H7 (cell line): Measurements from ENCODE around the gene OPN5. TPM values are rescaled to one million over a fixed set of nuclear protein-coding genes. Genes with fewer than 3 reads are reported as not detected.
A peak's percentile ranks its signal among the peaks of the same experiment; 100 is the strongest.

Experiments
- DNase-seq: peaks from one replicate; pipeline ENCODE4 v3.0.0; 2012
- H3K27me3 ChIP-seq: 2 replicates; pipeline ENCODE4 v1.6.0; 2011; ENCODE audit warnings: mild to moderate bottlenecking, low read length; ENCODE audit not compliant: control insufficient read depth, insufficient read depth
- H3K36me3 ChIP-seq: replicated peaks from 2 replicates; pipeline ENCODE4 v1.5.1; 2011; ENCODE audit warnings: low read length; ENCODE audit not compliant: control insufficient read depth, insufficient read depth
- H3K4me3 ChIP-seq: 2 replicates; pipeline ENCODE4 v1.5.1; 2011; ENCODE audit warnings: low read depth, mild to moderate bottlenecking, control low read depth, low read length, moderate library complexity; ENCODE audit not compliant: insufficient read depth
- total RNA-seq: library from RNA; depleted of rRNA; stranded (reverse); fragments of >200 nt; shearing (Covaris generic); gene quantifications from 2 replicates; pipeline ENCODE4 v1.2.3, GENCODE V29; 2014

The OPN5 gene
- total RNA-seq, 1 experiment from 2014 or later, result not detected

DNA sequence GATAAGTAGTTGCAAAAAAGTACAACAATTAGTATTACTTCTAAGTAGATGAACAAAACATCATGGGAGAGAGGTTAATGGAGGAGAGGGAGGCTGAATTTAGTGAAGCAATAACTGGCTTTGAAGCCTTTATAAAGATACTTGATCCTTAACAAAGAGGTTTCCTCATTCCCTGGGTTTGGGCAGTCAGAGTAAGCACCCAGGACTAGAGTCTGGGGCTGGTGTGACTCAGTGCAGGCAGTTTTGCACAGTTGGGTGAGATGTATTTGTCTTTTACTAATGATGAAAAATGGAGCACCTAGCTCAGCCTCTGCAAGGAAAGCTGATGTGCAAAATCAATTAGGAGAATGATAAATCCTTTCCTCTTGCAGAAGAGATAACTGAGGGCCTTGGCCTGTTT lies 11.8 kb upstream of the OPN5 start:
- Histone ChIP-seq H3K36me3 (no peaks in the 10 kb centered on the region), H3K4me3 (no peak overlapping the region), H3K27me3 (no peaks in the 10 kb centered on the region)
- no peak for DNase-seq

DNA sequence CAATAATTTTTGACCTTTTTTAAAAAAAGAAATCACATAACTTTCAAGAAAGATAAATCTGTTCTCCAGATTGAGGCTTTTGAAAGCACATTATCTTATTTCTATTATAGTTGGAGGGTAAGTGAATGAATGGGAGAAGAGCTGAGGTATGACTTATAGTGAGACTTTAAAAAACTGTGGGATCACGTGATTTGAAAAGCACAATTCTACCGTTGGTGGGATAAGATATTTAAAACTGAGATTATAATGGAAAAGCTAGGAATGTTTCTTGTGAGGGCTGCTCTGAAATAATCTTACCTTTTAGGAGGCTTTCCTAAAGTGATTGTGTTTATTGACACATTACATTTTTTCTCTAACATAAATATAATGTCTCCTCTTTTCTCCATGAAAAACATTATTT lies 9.5 kb upstream of the OPN5 start:
- H3K36me3 ChIP-seq, result no peaks in the 10 kb centered on the region
- DNase-seq, result no peak

GRCh38 chr6:47773005-47773404 lies 8.8 kb upstream of the OPN5 start:
- no peak overlapping the region for H3K4me3 ChIP-seq
- no peaks in the 10 kb centered on the region for H3K36me3 ChIP-seq
- no peaks in the 10 kb centered on the region for H3K27me3 ChIP-seq
- no peak for DNase-seq

More for the DNA sequence above, 9.5 kb upstream of the OPN5 start:
- Histone ChIP-seq H3K27me3 (no peaks in the 10 kb centered on the region), H3K4me3 (no peak overlapping the region)

DNA sequence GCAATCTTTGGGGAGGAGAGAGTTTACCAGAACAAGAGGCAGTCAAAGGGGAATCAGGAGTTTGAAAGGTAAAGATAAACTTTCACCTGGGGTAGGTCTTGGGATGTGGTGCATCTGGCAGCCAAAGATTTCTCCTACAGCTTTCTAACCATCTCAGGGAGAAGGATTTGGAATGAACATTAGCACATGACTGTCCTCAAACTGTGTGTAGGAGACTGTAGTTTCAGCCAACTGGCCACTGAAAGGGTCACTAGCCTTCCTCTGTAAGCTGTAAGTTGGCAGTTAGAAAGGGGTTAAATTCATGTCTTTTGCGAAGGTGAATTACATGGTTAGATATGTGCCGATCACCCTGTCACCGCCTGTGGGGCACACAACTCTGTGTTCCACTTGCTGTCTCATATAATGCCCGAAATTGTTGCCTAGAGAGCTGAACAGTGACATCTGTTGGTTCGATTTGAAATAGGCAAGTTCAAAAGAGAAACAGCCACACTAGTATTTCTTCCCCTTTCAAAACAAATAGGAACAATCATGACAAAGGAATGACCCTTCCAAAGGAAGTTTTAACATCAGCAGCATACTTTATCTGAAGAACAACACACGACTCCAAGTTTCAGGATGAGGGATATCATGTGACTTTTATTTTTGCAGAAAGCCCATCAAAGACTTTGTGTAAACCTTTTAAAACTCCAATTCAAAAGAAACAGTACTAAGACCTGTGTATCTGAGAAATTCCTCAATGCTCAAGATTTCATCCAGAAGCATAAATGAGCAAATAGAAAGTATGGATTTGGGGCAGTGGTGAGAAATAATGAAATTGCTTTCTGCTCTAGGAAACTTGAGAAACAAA lies 1.1 kb upstream of the OPN5 start:
- Histone ChIP-seq H3K4me3 (no peak overlapping the region), H3K27me3 (no peaks in the 10 kb centered on the region), H3K36me3 (no peaks in the 10 kb centered on the region)
- DNase-seq, result peak; percentile 18

GRCh38 chr6:47785182-47785581 lies 3.4 kb downstream of the OPN5 start:
- Histone ChIP-seq H3K4me3 (no peak overlapping the region), H3K36me3 (no peaks in the 10 kb centered on the region), H3K27me3 (peaks cover 18% of the 10 kb centered on the region)
- DNase-seq, result no peak

GRCh38 chr6:47787620-47788497 lies 6.0 kb downstream of the OPN5 start:
- Histone ChIP-seq H3K4me3 (no peak overlapping the region), H3K36me3 (no peaks in the 10 kb centered on the region), H3K27me3 (peaks cover 33% of the 10 kb centered on the region)

GRCh38 chr6:47788498-47788884 lies 6.7 kb downstream of the OPN5 start:
- H3K36me3 ChIP-seq, result no peaks in the 10 kb centered on the region
- peaks cover 33% of the 10 kb centered on the region for H3K27me3 ChIP-seq
- DNase-seq, result no peak
- H3K4me3 ChIP-seq, result no peak overlapping the region

More at GRCh38 chr6:47787620-47788497, 6.0 kb downstream of the OPN5 start:
- DNase-seq, result peak; percentile 36

DNA sequence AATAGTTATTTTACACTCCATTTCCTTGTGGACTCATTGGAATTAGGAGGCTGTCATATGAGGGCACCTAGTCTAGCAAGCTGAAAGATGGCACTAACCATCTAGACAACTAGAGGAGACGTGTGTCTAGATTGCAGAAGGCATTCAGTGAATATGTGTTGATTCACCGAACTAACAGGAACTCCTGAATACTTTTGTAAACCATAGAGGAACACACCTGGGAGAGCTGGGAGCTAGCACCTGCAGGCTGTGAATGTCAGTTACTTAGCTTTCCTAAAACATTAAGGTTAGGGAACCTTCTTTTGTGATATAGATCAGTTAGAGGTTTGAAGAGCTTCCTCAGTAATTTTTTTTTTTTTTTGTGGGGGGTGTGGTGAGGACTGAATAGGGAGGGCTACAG lies 7.7 kb downstream of the OPN5 start:
- Histone ChIP-seq H3K27me3 (peaks cover 33% of the 10 kb centered on the region), H3K4me3 (no peak overlapping the region), H3K36me3 (no peaks in the 10 kb centered on the region)
- DNase-seq, result peak; percentile 23

DNA sequence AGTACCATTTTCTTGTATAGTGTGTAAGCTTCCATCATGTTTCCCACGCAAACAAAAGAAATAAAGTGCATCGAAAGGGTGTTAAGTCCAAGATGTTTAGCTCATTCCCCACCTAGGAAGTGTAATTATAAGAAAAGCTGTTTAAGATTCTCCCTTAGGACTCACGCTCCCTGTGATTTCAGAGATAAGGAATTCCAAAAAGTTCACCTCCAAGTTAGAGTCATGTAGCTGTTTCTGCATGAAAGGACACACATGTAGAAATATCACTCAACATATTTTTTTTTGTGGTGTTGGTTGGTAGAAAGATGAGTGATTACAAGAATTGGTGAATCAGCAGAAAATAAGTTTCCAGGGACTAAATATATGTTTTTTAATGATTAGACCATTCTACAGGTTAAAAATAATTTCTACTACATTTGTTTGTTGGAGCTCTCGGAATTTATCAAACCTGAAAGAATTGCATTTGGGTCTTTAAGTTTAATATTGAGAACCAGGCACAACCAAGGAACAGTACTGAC lies 10.4 kb downstream of the OPN5 start:
- Histone ChIP-seq H3K36me3 (no peaks in the 10 kb centered on the region), H3K4me3 (no peak overlapping the region), H3K27me3 (peaks cover 33% of the 10 kb centered on the region)
- no peak for DNase-seq

GRCh38 chr6:47794577-47795135 lies 12.8 kb downstream of the OPN5 start:
- H3K4me3 ChIP-seq, result no peak overlapping the region
- peaks cover 19% of the 10 kb centered on the region for H3K27me3 ChIP-seq
- DNase-seq, result no peak
- no peaks in the 10 kb centered on the region for H3K36me3 ChIP-seq

- no peak for DNase-seq
- Histone ChIP-seq H3K4me3 (no peak overlapping the region), H3K36me3 (no peaks in the 10 kb centered on the region), H3K27me3 (no peaks in the 10 kb centered on the region)
Measured at GRCh38 chr6:47801984-47802383, 20.2 kb downstream of the OPN5 start.

DNA sequence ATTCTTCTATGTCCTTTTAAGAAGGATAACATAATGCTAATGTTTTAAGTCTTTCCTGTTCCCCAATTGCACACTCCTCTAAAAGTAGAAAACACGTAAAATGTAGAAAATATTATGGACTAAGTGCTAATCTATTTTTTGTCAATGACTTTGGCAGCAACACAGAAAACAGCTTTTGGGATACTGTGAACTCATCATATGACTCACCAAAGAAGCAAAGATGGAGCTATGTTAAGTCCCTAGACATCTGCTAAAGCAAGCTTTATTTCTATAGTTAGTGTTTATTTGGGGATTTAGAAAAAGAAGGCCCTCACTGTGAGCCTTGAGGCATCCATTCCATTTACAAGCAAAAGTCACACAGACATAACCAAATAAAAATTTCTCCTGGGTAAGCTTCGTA lies 23.0 kb downstream of the OPN5 start:
- no peak overlapping the region for H3K4me3 ChIP-seq
- H3K27me3 ChIP-seq, result no peaks in the 10 kb centered on the region
- H3K36me3 ChIP-seq, result no peaks in the 10 kb centered on the region
- DNase-seq, result no peak

DNA sequence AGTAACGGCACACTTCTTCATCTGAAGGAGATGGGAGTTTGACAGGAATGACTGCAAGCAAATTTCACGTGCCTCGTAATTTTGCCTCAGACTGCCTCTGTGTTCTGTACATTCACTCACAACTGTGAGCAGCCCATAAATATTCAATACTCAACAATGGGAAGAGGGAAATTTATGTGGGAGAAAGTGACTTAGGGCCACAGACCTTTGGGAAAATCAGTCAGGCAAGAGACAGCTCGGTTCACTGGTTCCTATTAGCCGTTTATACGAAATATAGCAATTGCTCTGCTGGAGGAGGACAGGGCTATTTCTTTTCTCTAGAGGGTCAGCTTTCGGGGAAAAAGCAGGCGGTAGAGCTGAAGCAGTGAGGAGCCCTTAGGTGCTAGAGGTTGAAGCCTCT lies 28.0 kb downstream of the OPN5 start:
- no peaks in the 10 kb centered on the region for H3K36me3 ChIP-seq
- no peak for DNase-seq
- no peak overlapping the region for H3K4me3 ChIP-seq
- no peaks in the 10 kb centered on the region for H3K27me3 ChIP-seq

GRCh38 chr6:47810885-47811284 lies 29.1 kb downstream of the OPN5 start:
- Histone ChIP-seq H3K27me3 (no peaks in the 10 kb centered on the region), H3K36me3 (no peaks in the 10 kb centered on the region), H3K4me3 (no peak overlapping the region)
- DNase-seq, result peak; percentile 11
